GM20431 (cell line): ENCODE results near the gene TUT4.

Experiments used
- in situ Hi-C: fragments of 300-500 bp; cut with MseI, MboI; formaldehyde crosslinking; loops from one replicate; pipeline ENCODE4 v1.15.0; 2020; ENCODE audit warnings: low sequenced_read_pairs; ENCODE audit not compliant: unreplicated experiment

The TUT4 gene, protein sequence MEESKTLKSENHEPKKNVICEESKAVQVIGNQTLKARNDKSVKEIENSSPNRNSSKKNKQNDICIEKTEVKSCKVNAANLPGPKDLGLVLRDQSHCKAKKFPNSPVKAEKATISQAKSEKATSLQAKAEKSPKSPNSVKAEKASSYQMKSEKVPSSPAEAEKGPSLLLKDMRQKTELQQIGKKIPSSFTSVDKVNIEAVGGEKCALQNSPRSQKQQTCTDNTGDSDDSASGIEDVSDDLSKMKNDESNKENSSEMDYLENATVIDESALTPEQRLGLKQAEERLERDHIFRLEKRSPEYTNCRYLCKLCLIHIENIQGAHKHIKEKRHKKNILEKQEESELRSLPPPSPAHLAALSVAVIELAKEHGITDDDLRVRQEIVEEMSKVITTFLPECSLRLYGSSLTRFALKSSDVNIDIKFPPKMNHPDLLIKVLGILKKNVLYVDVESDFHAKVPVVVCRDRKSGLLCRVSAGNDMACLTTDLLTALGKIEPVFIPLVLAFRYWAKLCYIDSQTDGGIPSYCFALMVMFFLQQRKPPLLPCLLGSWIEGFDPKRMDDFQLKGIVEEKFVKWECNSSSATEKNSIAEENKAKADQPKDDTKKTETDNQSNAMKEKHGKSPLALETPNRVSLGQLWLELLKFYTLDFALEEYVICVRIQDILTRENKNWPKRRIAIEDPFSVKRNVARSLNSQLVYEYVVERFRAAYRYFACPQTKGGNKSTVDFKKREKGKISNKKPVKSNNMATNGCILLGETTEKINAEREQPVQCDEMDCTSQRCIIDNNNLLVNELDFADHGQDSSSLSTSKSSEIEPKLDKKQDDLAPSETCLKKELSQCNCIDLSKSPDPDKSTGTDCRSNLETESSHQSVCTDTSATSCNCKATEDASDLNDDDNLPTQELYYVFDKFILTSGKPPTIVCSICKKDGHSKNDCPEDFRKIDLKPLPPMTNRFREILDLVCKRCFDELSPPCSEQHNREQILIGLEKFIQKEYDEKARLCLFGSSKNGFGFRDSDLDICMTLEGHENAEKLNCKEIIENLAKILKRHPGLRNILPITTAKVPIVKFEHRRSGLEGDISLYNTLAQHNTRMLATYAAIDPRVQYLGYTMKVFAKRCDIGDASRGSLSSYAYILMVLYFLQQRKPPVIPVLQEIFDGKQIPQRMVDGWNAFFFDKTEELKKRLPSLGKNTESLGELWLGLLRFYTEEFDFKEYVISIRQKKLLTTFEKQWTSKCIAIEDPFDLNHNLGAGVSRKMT (N-terminal part only)

GRCh38 chr1:52552505-52553361, at the start of gene TUT4:
Gene TUT4, minus strand, starts transcription at chr1:52553092. Its CDS starts 26,812 bp downstream, at chr1:52526280.
- in situ Hi-C loops, result no loop called here

GRCh38 chr1:52601991-52602855, 49.3 kb upstream of the TUT4 start, which contains the start of gene GPX7:
Gene GPX7, plus strand, starts transcription at chr1:52602371. Its CDS starts 39 bp downstream, at chr1:52602410.
- in situ Hi-C loops, result no loop called here

DNA sequence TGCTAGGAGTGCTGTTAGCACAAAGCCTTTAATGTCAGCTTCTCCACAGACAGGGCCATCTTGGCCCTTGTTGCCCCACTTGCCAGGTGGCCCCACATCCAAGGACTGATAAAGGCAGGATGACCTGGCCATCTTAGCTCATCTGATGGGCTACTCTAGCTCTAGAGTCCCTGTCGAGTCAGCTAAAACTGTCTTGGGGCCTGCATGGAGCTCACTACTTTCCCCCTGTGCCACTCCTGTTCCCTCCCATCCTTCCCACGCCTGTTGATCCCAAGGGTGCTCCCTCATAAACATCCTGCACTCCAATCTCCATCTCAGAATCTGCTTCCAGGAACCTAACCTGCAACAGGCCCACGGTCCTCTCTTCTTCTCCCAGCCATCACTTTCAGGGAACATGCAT, 48.6 kb upstream of the TUT4 start:
- in situ Hi-C loops, result no loop called here

DNA sequence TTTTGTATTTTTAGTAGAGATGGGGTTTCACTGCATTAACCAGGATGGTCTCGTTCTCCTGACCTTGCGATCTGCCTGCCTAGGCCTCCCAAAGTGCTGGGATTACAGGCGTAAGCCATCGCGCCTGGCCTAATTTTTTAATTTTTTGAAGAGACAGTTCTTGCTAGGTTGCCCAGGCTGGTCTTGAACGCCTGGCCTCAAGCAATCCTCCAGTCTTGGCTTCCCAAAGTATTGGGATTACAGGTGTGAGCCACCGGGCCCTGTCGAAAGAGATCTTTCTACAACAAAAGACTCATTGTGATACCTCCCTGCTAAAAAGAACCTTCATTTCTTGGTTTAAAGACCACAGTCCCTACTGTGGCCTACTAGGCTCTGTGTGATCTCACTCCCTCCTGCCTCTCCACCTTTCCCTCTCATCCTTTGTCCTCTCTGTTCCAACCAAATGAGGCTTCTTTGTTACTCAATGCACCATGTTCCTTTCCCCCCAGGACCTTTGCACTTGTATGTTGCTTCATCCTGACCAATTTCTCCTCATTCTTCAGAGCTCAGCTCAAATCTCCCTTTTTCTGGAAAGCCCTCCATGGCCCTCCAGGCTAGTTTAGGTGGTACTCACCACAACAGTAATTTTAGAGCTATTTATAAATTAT, 47.8 kb upstream of the TUT4 start:
- in situ Hi-C loops, result no loop called here

DNA sequence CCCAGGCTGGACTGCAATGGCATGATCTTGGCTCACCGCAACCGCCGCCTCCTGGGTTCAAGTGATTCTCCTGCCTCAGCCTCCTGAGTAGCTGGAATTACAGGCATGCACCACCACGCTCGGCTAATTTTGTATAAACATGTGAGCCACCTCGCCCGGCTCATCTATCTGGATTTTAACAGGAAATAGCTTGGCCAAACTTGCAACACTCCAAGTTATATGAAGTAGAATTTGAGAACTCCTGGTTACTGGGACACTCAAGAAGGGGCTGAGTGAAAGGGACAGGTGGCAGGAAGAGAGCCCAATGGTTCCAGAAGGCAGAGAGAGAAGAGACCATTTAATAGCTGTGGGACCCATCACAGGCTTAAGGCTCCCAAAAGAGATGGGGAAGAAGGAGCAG, 46.3 kb upstream of the TUT4 start:
- in situ Hi-C loops, result no loop called here

- in situ Hi-C loops, result no loop called here
Observed at GRCh38 chr1:52598729-52599128, 45.8 kb upstream of the TUT4 start.

- in situ Hi-C loops, result no loop called here
Observed at GRCh38 chr1:52597912-52598311, 45.0 kb upstream of the TUT4 start.

DNA sequence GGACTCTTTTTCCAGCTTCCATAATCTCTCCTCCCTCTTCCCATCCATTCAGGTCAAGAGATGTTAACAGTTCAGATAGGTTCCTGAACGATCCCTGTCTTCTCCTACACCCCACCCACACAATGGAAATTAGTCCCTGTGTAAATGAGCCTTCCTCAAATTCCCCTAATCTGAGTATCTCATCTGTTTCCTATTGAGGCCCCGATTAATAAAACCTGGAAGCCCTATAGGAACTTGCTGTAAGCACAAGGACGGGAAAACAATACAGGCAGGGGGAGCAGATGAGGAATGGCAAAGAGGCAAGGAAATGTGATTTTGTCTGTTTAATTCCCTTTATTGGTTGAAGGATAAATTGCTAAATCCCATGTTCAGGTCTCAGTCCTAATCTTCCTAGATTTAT, 42.2 kb upstream of the TUT4 start:
- in situ Hi-C loops, result no loop called here

- in situ Hi-C loops, result no loop called here
Observed at GRCh38 chr1:52593495-52593894, 40.6 kb upstream of the TUT4 start.

- in situ Hi-C loops, result no loop called here
Observed at GRCh38 chr1:52592637-52593323, 39.9 kb upstream of the TUT4 start.

DNA sequence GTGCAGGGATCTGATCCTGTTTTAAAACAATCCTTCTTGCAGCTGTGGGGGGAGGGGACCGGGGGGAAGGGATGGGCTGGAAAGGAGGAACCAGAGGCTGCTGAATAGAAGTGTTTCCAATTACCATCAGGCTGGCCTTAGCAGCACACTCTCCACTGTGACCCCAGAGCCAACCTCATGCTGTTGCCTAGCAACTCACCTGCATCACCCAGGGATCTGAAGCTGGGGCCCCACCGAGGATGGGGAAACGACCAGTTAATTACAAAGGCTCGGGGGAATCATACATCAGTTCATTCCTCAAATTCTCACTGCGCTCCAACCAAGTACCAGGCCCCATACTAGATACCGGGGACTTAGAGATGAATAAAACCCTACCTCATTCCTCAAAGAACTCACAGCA, 37.4 kb upstream of the TUT4 start:
- in situ Hi-C loops, result no loop called here

DNA sequence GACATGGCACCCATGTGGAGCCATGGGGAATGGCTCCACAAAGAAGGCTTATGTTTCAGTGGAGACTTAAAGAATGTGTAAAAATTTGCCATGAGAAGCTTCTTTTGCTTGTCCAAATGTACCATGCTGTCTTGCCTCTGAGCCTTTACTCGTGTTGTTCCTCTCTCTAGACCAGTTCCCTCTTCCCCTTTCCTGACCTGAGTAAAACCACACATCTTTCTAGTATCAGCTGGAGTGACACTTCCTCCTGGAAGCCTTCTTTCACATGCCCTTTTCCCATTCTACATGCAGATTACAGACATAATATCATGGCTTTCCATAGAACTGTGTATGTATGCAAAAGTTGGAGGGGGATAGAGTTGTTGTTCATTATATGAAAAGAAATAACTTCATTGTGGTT, 35.6 kb upstream of the TUT4 start:
- in situ Hi-C loops, result no loop called here

- in situ Hi-C loops, result no loop called here
Observed at GRCh38 chr1:52588027-52588426, 35.1 kb upstream of the TUT4 start.

DNA sequence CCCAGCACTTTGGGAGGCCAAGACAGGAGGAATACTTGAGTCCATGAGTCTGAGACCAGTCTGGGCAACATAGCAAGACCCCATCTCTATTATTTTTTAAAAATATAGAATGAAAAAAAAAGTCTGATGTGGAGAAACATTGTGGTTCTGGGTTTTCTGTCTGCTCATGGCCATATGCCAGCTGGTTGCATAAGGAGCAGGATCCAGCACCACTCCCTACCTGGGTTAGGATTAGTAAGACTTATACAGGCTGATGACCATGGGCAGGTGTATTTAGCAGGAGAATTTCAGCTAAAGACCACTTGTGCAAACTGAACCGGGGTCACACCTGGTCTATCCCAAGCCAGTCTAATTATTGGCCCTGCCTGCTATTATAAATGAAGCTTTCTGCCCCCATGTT, 32.6 kb upstream of the TUT4 start:
- in situ Hi-C loops, result no loop called here

GRCh38 chr1:52582116-52582696, 29.3 kb upstream of the TUT4 start:
- in situ Hi-C loops, result no loop called here

DNA sequence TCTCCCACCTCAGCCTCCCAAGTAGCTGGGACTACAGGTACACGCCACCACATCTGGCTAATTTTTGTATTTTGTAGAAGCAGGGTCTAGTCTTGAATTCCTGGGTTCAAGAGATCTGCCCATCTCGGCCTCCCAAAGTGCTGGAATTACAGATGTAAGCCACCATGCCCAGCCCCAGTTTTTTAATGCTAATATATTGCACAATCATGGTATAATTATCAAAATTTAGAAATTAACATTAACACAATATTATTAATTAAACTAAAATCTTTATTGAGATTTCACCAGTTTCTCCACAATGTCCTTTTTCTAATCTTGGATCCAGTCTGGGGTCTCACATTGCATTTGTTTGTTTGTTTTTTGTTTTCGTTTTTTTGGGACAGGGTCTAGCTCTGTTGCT, 27.4 kb upstream of the TUT4 start:
- in situ Hi-C loops, result no loop called here

GRCh38 chr1:52579415-52579814, 26.5 kb upstream of the TUT4 start:
- in situ Hi-C loops, result no loop called here
